Glutamatergic neuron (in vitro differentiated cells): ENCODE results near the gene ZC3H12C. TPM values are rescaled to one million over a fixed set of nuclear protein-coding genes. Genes with fewer than 3 reads are reported as not detected.
A peak's percentile ranks its signal among the peaks of the same experiment; 100 is the strongest.

Source experiments
- DNase-seq: peaks from one replicate; pipeline ENCODE4 v3.0.0; 2022
- H3K27ac Mint-ChIP-seq: one replicate; pipeline ENCODE4 v1.8.0; 2020; ENCODE audit warnings: mild to moderate bottlenecking, mixed read lengths, inconsistent platforms; ENCODE audit not compliant: unreplicated experiment
- H3K27me3 Mint-ChIP-seq: one replicate; pipeline ENCODE4 v1.8.0; 2020; ENCODE audit warnings: mild to moderate bottlenecking, moderate library complexity, mixed read lengths, inconsistent platforms; ENCODE audit not compliant: unreplicated experiment
- H3K36me3 Mint-ChIP-seq: one replicate; pipeline ENCODE4 v1.8.0; 2020; ENCODE audit warnings: mild to moderate bottlenecking, mixed read lengths, inconsistent platforms; ENCODE audit not compliant: unreplicated experiment
- H3K4me1 Mint-ChIP-seq: one replicate; pipeline ENCODE4 v1.8.0; 2020; ENCODE audit warnings: mild to moderate bottlenecking, low read depth, mixed read lengths, inconsistent platforms; ENCODE audit not compliant: unreplicated experiment
- H3K4me3 Mint-ChIP-seq: one replicate; pipeline ENCODE4 v1.8.0; 2020; ENCODE audit warnings: mild to moderate bottlenecking, mixed read lengths, inconsistent platforms; ENCODE audit not compliant: unreplicated experiment
- H3K9me3 Mint-ChIP-seq: one replicate; pipeline ENCODE4 v1.8.0; 2020; ENCODE audit warnings: mild to moderate bottlenecking, moderate library complexity, mixed read lengths, inconsistent platforms; ENCODE audit not compliant: unreplicated experiment
- total RNA-seq: library from RNA; stranded (reverse); fragmentation: NEBNext Ultra II Directional; extraction: Animal tissue kit (Norgen Biotek cat#: 25700); gene quantifications from one replicate; pipeline ENCODE4 v1.2.1, GENCODE V29; 2021; ENCODE audit not compliant: unreplicated experiment
- TF ChIP-seq, protein P1 (sequence below): fragments of 200-600 bp; sonication (generic); IDR thresholded peaks from one replicate; pipeline ENCODE4 v1.5.0; 2021; ENCODE audit not compliant: partially characterized antibody, unreplicated experiment

Gene ZC3H12C
- total RNA-seq, 1 donor from 2014 or later, result 60.6 TPM

DNA sequence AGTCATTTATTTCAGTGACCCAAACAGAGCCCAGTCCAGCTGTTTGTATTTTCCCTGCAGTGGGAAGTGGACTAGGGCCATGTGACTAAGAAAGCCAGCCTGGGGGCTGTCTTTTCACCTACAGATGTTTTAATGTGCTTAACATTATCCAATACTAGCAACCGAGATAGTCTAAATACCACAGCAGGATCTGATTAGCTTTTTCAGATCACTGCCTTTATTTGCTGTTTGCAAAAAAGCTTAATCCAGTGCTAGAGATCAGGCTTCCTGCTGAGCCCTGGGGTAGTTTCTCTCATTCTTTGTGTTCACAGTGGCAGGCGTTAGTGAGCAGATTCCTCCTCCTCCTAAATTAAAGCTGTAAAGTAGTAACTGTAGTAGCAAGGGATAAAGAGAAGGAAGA is 35.0 kb downstream of the ZC3H12C start:
- peaks cover 5% of the 10 kb centered on the region for H3K36me3 Mint-ChIP-seq
- H3K27ac Mint-ChIP-seq, result peak overlapping the region; percentile 89
- peak overlapping the region; percentile 56 for H3K4me3 Mint-ChIP-seq
- no peak for DNase-seq
- peaks cover 38% of the 10 kb centered on the region for H3K4me1 Mint-ChIP-seq
- peaks cover 24% of the 10 kb centered on the region for H3K9me3 Mint-ChIP-seq
- peaks cover 18% of the 10 kb centered on the region for H3K27me3 Mint-ChIP-seq
- TF ChIP-seq, protein P1, sequence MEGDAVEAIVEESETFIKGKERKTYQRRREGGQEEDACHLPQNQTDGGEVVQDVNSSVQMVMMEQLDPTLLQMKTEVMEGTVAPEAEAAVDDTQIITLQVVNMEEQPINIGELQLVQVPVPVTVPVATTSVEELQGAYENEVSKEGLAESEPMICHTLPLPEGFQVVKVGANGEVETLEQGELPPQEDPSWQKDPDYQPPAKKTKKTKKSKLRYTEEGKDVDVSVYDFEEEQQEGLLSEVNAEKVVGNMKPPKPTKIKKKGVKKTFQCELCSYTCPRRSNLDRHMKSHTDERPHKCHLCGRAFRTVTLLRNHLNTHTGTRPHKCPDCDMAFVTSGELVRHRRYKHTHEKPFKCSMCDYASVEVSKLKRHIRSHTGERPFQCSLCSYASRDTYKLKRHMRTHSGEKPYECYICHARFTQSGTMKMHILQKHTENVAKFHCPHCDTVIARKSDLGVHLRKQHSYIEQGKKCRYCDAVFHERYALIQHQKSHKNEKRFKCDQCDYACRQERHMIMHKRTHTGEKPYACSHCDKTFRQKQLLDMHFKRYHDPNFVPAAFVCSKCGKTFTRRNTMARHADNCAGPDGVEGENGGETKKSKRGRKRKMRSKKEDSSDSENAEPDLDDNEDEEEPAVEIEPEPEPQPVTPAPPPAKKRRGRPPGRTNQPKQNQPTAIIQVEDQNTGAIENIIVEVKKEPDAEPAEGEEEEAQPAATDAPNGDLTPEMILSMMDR, result no peak

DNA sequence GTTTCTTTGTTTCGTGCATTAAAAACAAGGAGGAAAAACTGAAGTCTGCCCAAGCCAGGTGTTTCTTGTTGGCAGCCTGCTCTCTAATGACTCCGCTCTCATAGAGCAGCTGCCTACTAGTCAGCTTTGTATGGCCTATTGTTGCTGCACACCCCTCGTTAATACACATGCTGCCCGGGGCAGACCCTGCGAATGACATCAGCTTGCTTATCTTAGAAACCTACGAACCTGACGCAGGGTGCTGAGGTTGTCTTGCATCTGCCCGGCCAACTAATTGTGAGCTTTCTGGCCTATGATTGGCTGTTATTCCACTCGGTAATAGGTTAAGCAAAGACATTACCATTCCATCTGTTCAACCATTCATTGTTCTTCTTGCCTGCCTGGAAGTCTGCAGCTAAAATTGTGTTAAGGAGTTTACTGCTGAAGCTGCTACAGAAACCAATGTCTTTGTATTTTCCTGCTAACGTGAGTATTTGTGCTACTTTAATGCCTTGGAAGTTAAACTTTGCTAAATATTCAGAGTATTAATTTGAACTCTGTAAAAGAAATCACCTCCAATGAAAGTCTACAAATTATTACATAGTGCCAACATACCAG is 37.5 kb downstream of the ZC3H12C start:
- Mint-ChIP-seq H3K27ac (peak overlapping the region; percentile 99), H3K9me3 (peaks cover 18% of the 10 kb centered on the region), H3K4me3 (peak overlapping the region; percentile 93), H3K4me1 (peaks cover 26% of the 10 kb centered on the region), H3K36me3 (no peaks in the 10 kb centered on the region), H3K27me3 (peaks cover 11% of the 10 kb centered on the region)
- TF ChIP-seq, protein P1, result no peak
- peak; percentile 83 for DNase-seq

DNA sequence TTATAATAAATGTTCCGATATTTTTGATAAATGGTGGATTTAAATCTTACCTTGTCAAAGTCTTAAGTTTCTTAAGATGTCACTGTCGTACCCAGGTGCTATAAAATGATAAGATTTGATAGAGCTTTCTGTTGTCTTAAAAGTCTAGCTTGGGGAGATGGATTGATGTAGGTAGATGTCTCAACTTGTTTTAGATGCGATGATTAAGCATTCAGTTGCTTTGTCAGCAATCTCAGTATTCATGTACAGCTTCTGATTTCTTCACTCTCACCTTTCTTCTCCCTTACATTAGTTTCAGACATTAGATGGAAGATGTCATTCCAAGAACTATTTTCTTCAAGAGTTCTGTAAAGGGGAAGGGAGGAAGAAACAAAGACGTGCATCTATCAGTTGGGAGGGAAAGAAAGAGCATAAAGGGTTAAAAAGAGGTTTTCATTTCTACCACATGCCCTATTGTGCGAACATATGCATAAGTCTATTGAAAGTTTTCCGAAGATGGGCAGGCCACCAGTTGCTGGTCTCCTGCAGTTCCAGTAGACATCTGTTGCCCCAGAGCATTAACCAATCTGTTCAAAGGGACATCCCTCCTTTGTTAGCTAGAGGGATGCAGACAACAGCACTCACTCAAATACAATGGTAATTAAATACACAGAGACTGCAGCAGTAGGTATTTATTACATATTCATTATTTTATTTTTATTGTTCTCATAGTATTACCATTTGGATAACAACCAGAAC is 38.4 kb downstream of the ZC3H12C start:
- Mint-ChIP-seq H3K27me3 (peaks cover 11% of the 10 kb centered on the region), H3K9me3 (peaks cover 18% of the 10 kb centered on the region), H3K4me3 (peak overlapping the region; percentile 93), H3K27ac (peak overlapping the region; percentile 99), H3K4me1 (peaks cover 32% of the 10 kb centered on the region), H3K36me3 (no peaks in the 10 kb centered on the region)
- TF ChIP-seq, protein P1, result no peak
- peak; percentile 39 for DNase-seq

DNA sequence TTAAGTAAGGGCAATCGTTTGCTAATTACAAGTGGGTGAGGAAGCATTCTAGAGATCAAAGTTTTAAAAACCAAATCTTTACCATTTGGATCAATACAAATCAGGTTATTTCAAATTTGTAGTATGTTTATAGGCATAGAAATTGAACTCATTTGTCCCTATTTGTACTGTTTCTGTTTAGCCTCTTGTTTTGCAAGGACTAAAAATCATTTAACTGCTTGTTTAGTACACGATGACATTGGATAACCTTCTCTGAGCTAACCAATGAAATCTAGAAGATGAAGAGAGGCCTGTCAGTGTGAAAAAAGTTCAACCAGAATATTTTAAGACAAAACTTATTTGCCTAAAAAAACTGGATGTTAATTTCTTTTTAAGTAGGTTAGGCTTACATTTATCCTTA is 40.0 kb downstream of the ZC3H12C start:
- H3K27ac Mint-ChIP-seq, result peak overlapping the region; percentile 93
- H3K27me3 Mint-ChIP-seq, result peaks cover 11% of the 10 kb centered on the region
- TF ChIP-seq, protein P1, result no peak
- peaks cover 35% of the 10 kb centered on the region for H3K4me1 Mint-ChIP-seq
- H3K4me3 Mint-ChIP-seq, result peak overlapping the region; percentile 88
- no peaks in the 10 kb centered on the region for H3K36me3 Mint-ChIP-seq
- H3K9me3 Mint-ChIP-seq, result peaks cover 16% of the 10 kb centered on the region
- DNase-seq, result no peak

DNA sequence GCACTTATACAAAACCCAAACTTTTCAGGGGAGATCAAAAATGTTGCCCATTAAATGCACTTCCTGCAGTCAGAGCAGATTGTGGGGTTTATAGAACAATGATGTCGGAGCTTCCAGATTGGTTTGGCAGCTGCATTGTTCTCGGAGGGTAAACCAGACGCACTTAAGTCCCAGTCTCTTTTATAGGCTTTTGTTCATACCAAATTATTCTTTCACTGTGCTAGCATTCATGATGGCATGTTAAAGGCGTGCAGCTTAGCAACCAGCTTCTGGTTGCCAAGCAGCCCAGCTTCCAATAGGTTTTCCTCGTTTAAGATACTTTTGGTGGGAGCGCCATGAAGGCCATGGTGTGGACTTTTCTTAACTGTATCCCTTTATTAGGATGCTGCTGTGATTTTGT is 40.9 kb downstream of the ZC3H12C start:
- Mint-ChIP-seq H3K27ac (peak overlapping the region; percentile 83), H3K4me3 (peak overlapping the region; percentile 88), H3K36me3 (no peaks in the 10 kb centered on the region), H3K27me3 (peaks cover 11% of the 10 kb centered on the region), H3K9me3 (peaks cover 16% of the 10 kb centered on the region), H3K4me1 (peaks cover 29% of the 10 kb centered on the region)
- no peak for DNase-seq
- TF ChIP-seq, protein P1, result no peak
